Fibroblast of pulmonary artery (primary cell): ENCODE results near the gene GAMT.
A peak's percentile ranks its signal among the peaks of the same experiment; 100 is the strongest.

Source experiments
- DNase-seq: peaks from one replicate; pipeline ENCODE4 v3.0.0-alpha.2; 2010; ENCODE audit warnings: low read depth
- H3K4me3 ChIP-seq: replicated peaks from 2 replicates; pipeline ENCODE4 v1.5.1; 2011; ENCODE audit warnings: low read depth, mild to moderate bottlenecking, control low read depth, low read length, moderate library complexity
- TF ChIP-seq, protein P1 (sequence below): IDR thresholded peaks from 2 replicates; pipeline ENCODE4 v1.5.1; 2011; ENCODE audit warnings: mild to moderate bottlenecking, control low read depth, low read length, inconsistent platforms; ENCODE audit errors: missing control alignments

The GAMT gene

GRCh38 chr19:1417681-1418495 lies 16.5 kb upstream of the GAMT start:
- no peak for DNase-seq
- H3K4me3 ChIP-seq, result no peak overlapping the region
- TF ChIP-seq, protein P1, sequence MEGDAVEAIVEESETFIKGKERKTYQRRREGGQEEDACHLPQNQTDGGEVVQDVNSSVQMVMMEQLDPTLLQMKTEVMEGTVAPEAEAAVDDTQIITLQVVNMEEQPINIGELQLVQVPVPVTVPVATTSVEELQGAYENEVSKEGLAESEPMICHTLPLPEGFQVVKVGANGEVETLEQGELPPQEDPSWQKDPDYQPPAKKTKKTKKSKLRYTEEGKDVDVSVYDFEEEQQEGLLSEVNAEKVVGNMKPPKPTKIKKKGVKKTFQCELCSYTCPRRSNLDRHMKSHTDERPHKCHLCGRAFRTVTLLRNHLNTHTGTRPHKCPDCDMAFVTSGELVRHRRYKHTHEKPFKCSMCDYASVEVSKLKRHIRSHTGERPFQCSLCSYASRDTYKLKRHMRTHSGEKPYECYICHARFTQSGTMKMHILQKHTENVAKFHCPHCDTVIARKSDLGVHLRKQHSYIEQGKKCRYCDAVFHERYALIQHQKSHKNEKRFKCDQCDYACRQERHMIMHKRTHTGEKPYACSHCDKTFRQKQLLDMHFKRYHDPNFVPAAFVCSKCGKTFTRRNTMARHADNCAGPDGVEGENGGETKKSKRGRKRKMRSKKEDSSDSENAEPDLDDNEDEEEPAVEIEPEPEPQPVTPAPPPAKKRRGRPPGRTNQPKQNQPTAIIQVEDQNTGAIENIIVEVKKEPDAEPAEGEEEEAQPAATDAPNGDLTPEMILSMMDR, result no peak

DNA sequence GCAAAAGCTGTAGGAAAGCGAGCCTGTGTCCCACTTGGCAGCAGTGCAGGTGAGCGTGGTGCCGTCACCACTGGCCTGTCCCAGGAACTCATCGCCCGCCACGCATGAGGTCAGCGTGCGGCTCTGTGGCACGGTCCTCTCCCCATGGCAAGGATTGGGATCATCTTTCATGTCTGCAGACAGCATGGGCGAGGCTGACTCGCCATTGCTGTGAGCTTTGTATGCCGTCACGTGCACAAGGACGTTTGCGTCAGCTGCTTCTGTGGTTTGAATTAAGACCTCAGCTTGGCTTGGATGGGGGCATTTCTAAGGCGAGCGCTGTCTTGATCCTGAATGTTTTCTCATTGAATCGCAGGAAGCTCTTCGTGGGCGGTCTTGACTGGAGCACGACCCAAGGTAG lies 15.8 kb upstream of the GAMT start:
- TF ChIP-seq, protein P1, result no peak
- DNase-seq, result no peak
- no peak overlapping the region for H3K4me3 ChIP-seq

- TF ChIP-seq, protein P1, result no peak
- peak; percentile 28 for DNase-seq
- H3K4me3 ChIP-seq, result peak overlapping the region; percentile 21
Measured at GRCh38 chr19:1416014-1416841, 14.9 kb upstream of the GAMT start.

GRCh38 chr19:1412995-1413800 lies 11.9 kb upstream of the GAMT start:
- DNase-seq, result no peak
- H3K4me3 ChIP-seq, result no peak overlapping the region
- TF ChIP-seq, protein P1, result no peak

DNA sequence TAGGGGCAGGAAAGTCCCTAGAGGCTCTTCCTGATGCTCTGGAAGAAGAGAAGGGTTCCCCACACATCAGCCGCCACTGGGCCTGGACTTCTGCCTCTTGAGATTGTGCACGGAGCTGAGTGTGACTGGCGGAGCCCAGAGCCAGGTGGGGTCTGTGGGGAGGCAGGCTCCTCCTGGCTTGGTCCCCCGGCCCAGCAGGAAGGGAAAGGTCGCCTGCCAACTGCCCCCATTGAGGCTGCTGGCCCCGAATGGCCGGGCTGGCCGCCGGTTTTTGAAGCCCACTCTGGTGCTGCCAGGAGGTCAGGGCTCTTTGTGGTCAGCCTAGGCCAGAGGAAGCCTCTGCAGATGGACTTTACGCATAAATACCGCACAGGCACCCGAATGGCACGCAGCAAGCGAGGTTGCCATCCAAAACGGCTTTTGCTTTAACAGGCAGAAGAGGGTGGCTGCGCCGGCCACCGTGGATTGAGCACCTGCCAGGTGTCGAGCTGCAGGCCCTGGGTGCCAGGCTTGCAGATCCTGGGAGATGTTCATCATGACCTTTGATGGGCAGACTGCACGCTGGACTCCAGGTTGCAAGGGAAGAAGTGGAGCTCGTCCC lies 11.1 kb upstream of the GAMT start:
- no peak for DNase-seq
- no peak overlapping the region for H3K4me3 ChIP-seq
- TF ChIP-seq, protein P1, result no peak
